Measurements from ENCODE around the gene IL4I1.

The IL4I1 gene

GRCh38 chr19:49923055-49924003, 26.6 kb upstream of the IL4I1 start:
- DNase-seq = no peak

GRCh38 chr19:49921871-49922795, 25.4 kb upstream of the IL4I1 start:
- DNase-seq = no peak

- DNase-seq = no peak
These were observed 24.1 kb upstream of the IL4I1 start for GRCh38 chr19:49920624-49921363.

GRCh38 chr19:49918089-49918488, 21.4 kb upstream of the IL4I1 start:
- DNase-seq = no peak

- DNase-seq = no peak
These were observed 20.4 kb upstream of the IL4I1 start for GRCh38 chr19:49916839-49917733.

GRCh38 chr19:49915271-49915670, 18.6 kb upstream of the IL4I1 start:
- DNase-seq = no peak

GRCh38 chr19:49913720-49914119, 17.0 kb upstream of the IL4I1 start:
- DNase-seq = no peak

GRCh38 chr19:49912965-49913685, 16.4 kb upstream of the IL4I1 start:
- DNase-seq = no peak

GRCh38 chr19:49911381-49912145, 14.9 kb upstream of the IL4I1 start:
- DNase-seq = no peak

GRCh38 chr19:49910179-49910578, 13.5 kb upstream of the IL4I1 start:
- DNase-seq = no peak

GRCh38 chr19:49908480-49909420, 12.1 kb upstream of the IL4I1 start:
- DNase-seq = no peak

- no peak for DNase-seq
These were observed 11.2 kb upstream of the IL4I1 start for GRCh38 chr19:49907745-49908446.

GRCh38 chr19:49906879-49907564, 10.3 kb upstream of the IL4I1 start:
- no peak for DNase-seq

GRCh38 chr19:49904136-49904535, 7.4 kb upstream of the IL4I1 start:
- no peak for DNase-seq

GRCh38 chr19:49895566-49896297, 955 bp downstream of the IL4I1 start:
- DNase-seq = peak; percentile 15

- DNase-seq = no peak
These were observed 1.7 kb downstream of the IL4I1 start for GRCh38 chr19:49894879-49895565.
